HG03175 (cell line): ENCODE measurements around the gene NUMA1.

Source experiments
- ATAC-seq: cut with Tn5 transposase; IDR thresholded peaks from one replicate; pipeline ENCODE4 v1.9.1; 2021; ENCODE audit warnings: mild to moderate bottlenecking, moderate library complexity; ENCODE audit not compliant: unreplicated experiment

NUMA1 gene

DNA sequence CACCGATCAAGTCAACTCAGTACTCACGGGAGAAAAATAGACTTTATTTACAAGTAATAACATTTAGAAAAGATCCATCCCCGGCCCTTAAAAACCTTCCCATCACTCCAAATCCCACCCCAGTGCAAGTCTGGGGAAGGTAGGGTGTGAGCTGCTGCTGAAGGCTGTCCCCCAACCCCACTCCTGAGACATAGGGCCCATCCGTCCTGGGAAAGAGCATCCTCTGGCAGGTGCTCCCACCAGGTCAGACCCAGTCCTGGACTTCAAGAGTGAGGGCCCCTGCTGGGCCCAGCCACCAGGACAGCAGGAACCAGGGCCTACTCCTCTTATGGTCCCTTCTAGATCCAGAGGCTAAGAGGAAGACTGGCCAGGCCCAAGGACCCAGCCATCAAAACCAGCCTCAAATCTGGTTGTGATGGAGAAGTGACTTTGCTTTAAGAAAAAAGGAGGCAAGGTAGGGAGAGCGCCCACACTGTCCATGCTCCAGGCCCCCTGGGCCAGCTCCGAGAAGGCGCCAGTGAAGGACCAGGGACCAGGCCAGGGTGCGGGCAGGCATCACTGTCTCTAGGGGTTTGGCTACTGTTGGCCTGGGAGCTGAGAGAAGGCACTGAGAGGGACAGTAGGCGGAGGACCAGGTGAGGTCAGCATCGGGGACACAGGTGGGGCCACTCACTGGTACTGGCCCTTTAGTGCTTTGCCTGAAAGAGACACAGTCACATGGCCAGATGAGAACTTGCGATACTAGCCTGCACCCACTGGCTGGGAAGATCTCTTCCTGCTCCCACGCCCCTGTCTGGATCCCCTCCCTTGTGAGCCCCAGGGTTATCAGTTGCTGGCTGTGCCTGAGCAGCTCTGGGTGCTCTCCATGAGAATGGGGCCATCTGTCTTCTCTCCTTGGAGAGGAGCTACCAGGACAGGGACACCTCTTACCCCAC is 77.2 kb downstream of the NUMA1 start:
- ATAC-seq, result no peak

DNA sequence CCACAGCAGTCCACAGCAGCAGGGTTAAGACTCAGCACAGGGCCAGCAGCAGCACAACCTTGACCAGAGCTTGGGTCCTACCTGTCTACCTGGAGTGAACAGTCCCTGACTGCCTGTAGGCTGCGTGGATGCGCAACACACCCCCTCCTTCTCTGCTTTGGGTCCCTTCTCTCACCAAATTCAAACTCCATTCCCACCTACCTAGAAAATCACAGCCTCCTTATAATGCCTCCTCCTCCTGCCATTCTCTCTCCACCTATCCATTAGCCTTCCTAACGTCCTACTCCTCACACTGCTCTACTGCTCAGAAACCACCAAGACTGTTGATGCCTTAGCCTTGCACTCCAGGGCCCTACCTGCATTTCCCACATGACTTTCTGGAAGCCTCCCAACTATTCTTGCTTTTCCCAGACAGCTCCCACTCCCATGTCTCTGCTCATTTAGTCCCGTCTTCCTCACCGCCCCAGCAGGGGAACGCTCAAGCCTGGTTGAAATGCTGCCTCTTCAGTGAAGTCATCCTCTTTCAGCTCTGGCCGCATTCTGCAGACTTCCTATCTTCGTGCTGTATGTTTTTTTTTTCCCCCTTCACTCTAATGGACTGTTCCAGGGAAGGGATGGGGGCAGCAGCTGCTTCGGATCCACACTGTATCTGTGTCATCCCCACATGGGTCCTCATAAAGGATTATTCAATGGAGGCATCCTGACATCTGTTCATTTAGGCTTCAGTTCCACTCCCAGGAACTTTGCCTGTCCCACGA is 78.3 kb downstream of the NUMA1 start:
- ATAC-seq, result no peak

DNA sequence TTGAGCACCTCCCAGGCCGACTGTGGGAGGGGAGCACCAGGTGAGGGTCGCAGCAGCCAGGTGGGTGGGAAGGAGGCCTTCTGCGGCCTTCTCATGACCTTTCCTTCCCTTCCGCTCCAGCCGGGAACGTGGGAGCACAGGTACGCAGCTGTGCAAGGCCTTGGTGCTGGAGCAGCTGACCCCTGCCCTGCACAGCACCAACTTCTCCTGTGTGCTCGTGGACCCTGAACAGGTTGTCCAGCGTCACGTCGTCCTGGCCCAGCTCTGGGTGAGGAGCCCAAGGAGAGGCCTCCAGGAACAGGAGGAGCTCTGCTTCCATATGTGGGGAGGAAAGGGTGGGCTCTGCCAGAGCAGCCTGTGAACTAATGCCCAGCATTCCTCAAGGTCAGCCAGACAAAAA is 79.1 kb downstream of the NUMA1 start:
- ATAC-seq, result no peak

DNA sequence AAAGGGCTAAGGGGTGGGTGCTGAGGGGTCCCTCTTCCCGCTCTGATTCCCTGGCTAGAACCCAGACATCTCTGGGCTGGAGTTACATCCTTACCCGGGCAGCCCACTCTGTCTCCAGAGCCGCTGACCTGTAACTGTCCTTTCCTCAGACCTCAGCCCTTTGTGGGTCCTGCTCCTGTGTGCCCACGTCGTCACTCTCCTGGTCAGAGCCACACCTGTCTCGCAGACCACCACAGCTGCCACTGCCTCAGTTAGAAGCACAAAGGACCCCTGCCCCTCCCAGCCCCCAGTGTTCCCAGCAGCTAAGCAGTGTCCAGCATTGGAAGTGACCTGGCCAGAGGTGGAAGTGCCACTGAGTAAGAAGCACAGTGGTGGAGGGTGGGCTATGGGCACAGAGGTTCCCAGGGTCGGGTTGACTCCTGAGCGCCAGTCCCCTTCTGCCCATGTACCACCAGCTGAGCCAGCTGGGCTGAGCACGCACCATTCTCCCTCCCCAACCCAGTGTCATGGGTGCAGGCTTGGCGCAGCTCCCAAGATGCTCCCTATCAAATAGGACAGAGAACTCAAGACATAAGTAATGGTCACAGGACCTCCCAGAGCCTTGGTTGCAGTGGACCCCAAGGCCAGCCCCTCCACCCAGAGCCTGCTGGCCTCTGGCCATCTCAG is 80.0 kb downstream of the NUMA1 start:
- no peak for ATAC-seq

DNA sequence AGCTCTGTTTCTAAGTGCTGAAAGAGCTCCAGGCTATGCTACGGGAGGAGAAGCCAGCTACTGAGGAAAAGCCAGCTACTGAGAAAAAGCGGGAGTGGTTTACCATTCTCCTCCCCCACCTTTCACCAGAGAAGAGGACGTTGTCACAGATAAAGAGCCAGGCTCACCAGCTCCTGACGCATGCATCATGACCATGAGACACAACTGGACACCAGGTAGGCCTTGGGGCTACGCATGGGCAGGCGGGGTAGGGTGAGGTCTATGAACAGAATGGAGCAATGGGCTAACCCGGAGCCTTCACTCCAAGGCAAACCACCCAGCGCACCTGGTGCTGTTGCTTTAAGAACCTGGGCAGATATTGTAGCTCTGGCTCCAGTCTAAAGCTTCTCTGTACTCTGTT is 80.5 kb downstream of the NUMA1 start:
- ATAC-seq, result no peak

DNA sequence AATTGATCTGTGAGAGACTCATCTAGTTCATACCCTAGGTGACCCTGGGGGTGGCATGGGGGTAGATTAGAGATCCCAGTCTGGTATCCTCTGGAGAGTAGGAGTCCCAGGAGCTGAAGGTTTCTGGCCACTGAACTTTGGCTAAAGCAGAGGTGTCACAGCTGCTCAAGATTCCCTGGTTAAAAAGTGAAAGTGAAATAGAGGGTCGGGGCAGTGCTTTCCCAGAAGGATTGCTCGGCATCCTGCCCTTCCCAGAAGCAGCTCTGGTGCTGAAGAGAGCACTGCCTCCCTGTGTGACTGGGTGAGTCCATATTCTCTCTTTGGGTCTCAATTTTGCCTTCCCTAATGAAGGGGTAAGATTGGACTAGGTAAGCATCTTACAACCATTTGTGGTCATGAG is 81.0 kb downstream of the NUMA1 start:
- no peak for ATAC-seq

DNA sequence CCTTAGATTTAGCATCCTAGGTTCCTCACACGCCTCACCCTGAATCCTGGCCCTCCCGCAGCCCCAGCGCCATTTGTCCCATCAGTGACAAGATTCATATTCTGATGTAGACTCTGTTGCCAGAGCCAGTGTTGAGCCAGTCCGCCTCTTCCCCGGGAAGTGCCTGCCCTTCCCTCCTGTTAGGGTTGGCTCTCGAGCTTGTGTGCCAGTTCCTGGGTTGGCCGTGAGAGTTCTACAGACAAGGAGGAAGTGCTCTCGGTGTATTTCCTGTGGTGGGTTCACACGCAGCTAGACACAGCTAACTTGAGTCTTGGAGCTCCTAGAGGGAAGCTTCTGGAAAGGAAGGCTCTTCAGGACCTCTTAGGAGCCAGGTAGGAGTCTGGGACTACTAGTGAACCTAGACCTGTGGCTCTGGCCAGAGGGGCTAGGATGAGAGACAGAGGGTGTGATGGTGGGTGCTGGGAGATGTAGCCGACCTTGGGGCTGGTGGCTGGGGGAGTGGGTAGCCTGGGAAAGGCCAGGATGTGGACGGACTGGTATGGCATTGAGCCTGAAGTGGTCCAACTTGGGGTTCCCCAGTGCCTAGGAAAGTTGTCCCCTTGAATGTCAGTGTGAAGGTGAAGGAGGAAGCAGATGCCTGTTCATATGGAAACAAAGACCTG is 81.6 kb downstream of the NUMA1 start, which contains the start of gene IL18BP:
Gene IL18BP, plus strand, starts transcription at position 261 of the 662 bp plus-strand sequence. CDS start 1,076 bp downstream, outside the sequence.
- ATAC-seq, result peak; percentile 71

DNA sequence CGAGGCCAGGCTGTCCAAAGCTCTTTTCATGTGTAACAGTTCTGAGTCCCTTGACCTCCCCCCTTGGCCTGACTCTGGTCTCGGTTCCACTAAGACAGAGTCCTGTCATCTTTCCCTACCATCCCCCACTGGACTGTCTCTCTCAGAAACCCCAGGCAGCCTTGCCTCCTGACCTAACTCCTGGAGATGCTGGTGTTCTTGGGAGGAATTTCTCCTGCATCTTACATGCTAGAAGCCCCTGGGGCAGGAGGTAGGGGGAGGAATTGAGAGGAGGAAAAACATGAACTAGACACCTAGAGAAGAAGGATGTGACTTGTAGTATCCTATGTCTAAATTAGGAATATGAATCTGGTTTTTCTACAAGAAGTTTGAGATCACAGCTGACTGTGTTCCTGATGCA is 82.3 kb downstream of the NUMA1 start:
- no peak for ATAC-seq

DNA sequence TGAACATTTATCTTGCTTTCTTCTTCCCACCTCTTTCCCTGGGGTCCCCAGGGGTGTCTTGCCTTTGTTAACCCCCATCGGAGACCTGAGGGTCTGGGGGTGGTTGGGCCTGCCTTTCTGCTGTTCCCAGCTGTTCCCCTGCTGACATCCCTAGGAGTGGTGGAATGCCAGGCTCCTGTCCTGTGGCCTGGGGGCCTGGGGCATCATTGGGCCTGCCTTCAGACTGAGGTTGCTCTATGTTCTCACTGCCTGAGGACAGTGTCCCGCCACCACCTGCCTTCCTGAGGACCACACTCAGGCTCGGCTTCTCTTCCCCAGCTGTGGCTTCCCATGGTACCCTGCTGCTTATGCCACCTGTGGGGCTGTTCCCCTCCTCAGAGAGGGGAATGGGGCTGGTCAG is 82.7 kb downstream of the NUMA1 start:
- ATAC-seq, result no peak

DNA sequence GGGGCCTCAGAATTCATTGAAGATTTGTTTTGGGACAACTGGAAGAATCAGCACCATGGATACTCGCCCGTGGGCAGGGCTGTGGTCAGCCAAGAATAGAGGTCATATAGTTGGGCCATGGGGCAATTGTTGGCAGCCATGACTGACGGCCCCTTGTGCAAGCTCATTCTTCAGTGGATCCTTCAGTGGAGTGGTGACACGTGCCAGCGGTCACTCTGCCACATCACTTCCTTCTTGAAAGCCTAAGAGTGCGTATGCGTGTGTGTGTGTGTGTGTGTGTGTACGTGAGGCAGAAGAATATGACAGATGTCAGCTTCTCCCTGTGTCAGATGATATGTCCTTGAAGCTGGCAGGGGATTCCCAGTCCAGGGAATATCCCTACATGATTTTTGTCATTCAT is 83.4 kb downstream of the NUMA1 start:
- ATAC-seq, result no peak

DNA sequence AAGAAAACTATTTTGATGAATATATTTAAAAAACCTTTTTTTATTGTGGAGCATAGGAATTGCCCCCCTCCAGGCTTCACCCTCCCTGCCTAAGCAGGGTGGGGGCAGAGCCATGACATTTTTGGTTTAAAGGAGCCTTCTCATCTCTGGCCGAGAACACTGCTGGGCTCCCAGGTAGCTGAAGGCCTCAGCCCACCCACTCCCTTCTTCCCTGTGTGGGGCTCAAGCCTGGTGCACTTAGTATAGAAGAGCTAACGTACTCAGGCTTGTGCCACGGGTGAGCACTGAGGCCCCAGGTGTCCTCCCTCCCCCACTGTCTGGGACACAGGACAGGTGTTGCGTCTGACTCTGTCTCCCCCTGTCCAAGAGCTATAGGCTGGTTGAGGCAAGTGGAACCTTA is 83.8 kb downstream of the NUMA1 start:
- ATAC-seq, result no peak

DNA sequence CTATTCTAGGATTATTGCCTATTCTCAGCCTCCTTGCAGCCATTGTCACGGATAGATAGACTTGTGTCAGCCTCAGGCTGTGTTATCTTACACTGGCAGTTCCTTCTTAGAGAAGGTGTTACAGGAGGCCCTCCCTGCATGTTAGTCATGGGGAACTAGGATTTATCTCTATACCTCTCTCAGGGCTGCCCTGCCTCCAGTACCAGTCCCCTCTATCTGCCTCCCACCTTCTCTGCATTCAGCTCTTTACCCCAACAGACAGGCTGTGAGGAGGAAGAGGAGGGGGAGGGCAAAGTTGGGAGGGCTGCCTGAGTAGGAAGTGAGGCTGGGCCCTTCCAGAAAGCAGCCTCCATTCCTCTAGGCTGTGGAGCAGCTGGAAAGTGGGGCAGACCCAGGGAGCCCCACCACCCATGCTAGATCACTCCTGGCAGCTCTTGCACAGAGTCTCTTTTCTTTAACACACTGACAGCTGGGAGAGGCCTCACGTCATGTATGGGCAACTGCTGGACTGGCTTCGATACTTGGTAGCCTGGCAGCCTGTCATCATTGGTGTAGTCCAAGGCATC is 84.5 kb downstream of the NUMA1 start:
- ATAC-seq, result no peak

DNA sequence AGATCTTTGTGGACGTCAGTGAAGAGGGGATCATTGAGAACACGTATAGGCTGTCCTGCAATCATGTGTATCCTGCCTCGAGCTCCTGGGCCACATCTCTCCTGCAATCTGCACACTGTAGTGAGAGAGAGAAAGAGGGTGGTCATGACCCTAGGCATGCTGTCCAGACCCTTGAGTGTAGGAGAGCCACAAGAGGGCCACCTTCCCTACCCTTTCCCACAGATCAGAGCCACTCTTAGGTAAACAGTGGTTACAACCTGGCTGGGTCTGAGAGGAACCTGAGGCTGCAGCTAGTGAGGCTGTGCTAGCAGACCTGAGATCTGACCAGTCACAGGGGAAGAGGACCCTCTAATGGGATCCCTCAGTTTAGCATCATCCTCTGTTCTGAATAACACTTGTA is 85.6 kb downstream of the NUMA1 start:
- ATAC-seq, result no peak

DNA sequence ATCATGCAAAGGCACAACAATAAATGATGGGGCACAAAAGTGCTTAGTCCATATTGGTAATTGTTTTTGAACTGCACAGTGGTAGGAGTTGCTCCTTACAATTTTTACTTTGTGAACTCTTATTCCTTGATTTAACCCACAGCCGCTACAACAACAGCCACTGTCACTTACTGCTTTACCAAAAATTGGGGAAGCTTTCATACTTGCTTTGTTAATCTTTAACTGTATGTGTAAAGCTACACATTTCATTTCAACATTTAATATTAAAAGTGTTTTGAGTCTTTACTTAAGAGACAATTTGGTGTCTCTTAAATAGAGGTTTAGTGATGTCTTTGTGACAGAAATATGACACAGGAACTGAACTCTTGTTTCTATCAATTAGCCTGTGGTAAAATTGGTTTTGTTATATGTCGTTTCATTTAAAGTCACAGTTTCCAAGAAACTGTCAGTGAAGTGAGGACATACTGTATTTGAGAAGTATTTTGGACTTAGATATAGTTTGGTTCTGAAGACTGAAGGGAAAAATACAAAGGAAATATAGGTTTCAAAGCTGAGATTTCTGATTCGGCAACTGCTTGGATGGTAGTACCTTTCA is 88.1 kb downstream of the NUMA1 start:
- ATAC-seq, result no peak

DNA sequence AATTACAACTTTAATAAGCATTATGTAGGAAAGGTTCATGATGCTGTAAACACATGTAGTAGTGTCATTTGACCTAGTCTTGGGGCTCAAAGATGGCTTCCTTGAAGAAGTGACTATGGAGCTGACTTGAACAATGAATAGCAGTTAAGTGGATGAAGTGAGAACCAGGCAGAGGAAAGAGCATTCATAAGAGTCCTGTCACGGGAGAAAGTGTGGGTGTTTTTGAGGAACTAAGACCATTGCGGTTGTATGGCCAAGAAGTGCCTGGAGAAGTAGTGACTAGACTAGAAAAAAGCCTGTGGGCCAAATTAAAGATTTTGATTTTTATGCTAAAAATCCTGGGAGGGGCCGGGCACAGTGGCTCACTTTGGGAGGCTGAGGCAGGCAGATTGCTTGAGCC is 88.8 kb downstream of the NUMA1 start:
- ATAC-seq, result peak; percentile 81

DNA sequence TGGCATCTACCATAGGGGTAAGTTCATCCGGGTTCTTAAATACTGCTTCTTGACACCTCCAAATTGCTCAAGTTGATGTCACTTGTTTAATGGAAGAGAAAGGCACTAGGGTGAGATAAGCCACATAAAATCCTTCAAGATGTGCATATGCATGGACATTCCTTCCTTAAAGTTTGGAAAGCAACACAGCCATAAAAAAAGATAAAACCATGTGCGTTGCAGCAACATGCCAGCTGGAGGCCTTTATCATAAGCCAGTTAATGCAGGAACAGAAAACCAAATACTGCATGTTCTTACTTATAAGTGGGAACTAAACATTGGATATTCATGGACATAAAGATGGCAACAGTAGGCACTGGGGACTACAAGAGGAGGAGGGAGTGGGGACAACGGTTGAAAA is 89.6 kb downstream of the NUMA1 start:
- ATAC-seq, result no peak

DNA sequence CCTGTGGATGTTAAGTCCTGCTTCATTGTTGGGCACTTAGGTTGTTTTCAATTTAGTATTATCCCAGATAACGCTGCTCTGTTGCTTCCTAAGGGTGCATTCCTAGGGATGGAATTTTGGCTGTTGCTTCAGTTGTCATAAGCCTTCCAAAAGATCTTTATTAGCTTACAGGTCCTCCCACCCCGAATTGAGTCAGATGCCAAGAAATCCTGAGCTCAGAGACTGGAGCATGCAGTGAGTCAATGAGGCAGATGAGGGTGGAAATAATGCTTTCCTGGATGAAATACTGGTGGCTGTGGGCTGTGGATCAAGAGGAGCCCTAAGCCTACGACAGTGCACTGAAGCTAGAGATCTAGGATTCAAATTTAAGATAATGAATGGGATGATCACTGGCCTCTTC is 92.3 kb downstream of the NUMA1 start:
- no peak for ATAC-seq

DNA sequence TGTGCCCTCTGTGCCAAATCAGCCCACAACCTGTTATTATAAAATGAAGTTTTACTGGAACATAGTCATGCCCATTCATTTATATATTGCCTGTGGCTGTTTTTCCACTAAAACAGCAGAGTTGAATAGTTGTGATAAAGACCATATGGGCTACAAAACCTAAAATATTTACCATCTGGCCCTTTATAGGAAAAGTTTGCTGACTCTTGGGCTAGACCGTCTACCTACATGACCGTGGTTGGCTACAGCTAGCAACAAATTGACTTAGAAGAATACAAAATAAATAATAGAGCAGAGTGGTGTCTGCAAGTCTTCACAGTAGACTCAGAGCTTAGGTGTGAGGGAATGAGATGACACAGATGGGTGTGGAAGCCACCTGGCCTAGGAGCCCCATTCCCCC is 92.8 kb downstream of the NUMA1 start:
- ATAC-seq, result no peak

DNA sequence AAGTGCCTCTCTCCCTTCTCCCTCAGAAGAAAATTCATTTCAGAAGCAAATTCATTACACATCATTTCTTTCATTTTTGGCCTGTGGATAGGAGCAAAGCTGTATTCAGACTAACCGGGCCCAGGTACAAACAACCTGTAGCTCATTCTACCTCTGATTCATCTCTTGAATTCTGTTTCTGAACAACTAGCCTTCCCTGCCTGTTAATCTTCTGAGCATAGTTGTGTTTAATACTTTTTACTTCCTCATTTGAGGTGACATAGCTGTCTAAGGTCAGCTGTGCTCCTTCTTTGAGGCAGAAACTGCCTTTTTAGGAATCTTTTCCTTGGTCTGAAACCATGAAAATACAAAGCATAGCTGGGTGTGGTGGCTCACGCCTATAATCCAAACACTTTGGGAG is 94.2 kb downstream of the NUMA1 start:
- no peak for ATAC-seq

DNA sequence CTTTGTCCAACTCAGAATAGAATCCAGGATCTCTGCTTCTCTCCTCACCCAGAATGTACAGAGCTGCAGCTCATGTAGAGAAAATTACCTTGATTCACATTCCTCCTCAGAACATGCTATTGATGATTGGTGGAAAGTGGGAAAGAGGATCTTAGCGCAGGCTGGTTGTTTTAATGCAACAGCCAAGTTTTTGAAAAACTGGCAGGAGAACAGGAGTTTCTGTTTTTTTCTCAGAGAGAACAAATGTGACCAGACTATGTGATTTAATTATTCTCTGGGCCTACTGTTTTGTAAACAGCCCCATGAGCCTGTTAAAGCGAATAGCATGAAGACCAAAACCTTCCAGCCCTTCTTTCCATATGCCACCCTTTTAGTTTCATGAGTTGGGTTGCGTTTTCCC is 100.7 kb downstream of the NUMA1 start:
- ATAC-seq, result no peak
